ENCODE measurements around the gene PLA2G4D. TPM values are rescaled to one million over a fixed set of nuclear protein-coding genes. Genes with fewer than 3 reads are reported as not detected.

PLA2G4D gene
- total and polyA plus RNA-seq, 10 of the 15 experiments (the other 5 are each of a cell fraction or from before 2014, with no cell fraction given) = 0.03 TPM; not detected in 9

DNA sequence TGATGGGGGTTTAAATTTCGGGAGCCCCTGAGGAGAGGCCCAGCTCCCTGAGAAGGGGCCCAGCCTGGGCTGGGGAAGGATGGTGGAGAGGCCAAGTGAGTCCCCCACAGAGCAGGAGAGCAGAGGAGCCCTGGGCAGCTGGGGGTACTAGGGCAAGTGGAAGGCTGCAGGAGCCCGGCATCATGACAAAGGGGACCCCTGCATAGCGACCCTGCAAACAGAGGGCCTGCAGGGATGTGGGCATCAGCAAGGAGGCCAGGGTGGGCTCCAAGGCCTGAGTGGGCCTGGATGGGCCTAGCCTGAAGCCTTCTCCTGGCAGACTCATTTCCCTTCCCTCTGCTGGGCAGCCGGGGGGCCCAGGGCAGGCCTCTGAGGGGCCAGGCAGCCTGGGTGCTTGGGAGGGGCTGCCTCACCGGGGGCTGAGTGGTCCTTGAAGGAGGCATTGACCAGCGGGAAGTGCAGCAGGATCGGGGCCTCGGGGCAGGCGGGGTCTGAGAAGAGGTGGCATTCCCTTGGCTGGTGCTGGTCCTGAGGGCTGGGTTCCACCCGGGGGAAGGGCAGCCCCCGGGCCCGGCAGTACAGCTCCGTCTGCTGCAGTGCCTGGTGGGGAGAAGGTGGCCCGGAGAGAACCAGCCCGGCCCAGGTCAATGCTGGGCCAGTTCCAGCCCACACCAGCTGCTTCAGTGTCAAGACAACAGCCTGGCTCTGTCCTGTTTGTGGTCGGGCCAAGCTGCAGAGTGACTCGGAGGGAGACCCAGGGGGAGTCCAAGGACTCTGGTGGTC is 24.7 kb downstream of the PLA2G4D start (continued):
- TF ChIP-seq, protein P1, sequence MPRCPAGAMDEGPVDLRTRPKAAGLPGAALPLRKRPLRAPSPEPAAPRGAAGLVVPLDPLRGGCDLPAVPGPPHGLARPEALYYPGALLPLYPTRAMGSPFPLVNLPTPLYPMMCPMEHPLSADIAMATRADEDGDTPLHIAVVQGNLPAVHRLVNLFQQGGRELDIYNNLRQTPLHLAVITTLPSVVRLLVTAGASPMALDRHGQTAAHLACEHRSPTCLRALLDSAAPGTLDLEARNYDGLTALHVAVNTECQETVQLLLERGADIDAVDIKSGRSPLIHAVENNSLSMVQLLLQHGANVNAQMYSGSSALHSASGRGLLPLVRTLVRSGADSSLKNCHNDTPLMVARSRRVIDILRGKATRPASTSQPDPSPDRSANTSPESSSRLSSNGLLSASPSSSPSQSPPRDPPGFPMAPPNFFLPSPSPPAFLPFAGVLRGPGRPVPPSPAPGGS (IDR thresholded peaks at IDR 0.05; ENCODE audit: borderline replicate concordance, insufficient read depth, low read depth, low read length, poor library complexity, severe bottlenecking) = no peak
- TF ChIP-seq NR2F1 (conservative IDR thresholded peaks at IDR 0.05) = no peak
- TF ChIP-seq EGR1 (IDR thresholded peaks at IDR 0.05; ENCODE audit: borderline replicate concordance in 1 of 2, low read depth in 2 of 2, low read length in 2 of 2) = no peak

DNA sequence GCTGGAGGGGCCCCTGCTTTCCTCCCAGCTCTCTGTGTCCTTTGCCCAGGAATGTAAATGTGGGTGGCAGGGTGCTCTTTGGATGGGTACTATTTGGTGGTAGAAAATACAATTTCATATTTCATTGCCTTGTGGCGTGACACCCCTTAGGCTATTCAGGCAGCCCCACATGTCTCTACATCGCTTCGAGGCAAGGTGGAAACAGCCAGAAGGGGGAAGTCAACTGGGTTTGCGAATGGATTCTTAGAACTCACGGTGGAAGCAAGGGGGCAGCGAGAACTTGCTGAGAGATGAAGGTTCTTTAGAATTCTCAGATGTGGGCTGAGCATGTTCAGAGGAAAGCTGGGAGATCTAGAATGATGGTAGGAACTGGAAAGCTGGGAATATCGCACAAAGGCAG is 25.3 kb downstream of the PLA2G4D start:
- no peak overlapping the region for H3K27ac ChIP-seq (ENCODE audit: control insufficient read depth, insufficient read depth)
- no peak overlapping the region for H2AFZ ChIP-seq (ENCODE audit: control insufficient read depth, low read depth, low read length)
- ChIA-PET RAD21 (ENCODE audit: unreplicated experiment) (no interaction called here), SMC1A (ENCODE audit: uncharacterized antibody, unreplicated experiment) (no interaction called here), POLR2A (no interaction called here), CTCF (interaction anchor here (0.7 kb wide), 1 partner anchor 79 kb away, joined by 3 read pairs; no protein-coding TSS in a partner anchor)
- BruUV-seq (replicated peaks) = no TSS peak
- ATAC-seq = no peak
- 44% methylated on average over 7 of the region's 7 CpGs for WGBS (ENCODE audit: insufficient coverage, insufficient replicate concordance, low lambda C conversion rate, missing lambda C conversion rate)
- no peak overlapping the region for H3K4me3 ChIP-seq
- intact Hi-C loops (cut with micrococcal nuclease; ENCODE audit: unreplicated experiment) = no loop called here
- no peak for DNase-seq (ENCODE audit: low read depth, low spot score)
- H3K4me2 ChIP-seq (ENCODE audit: control insufficient read depth, insufficient read depth) = no peak overlapping the region
- no peaks in the 10 kb centered on the region for H3K9me3 ChIP-seq (replicated peaks; ENCODE audit: control insufficient read depth, insufficient read depth, low read length)
- no peak for FAIRE-seq
- in situ Hi-C loops (cut with MboI) = no loop called here
- no peaks in the 10 kb centered on the region for H4K20me1 ChIP-seq (ENCODE audit: control insufficient read depth, insufficient read depth)
- no peak overlapping the region for H3K9ac ChIP-seq (ENCODE audit: control insufficient read depth, insufficient read depth, low read length)
- no peaks in the 10 kb centered on the region for H3K79me2 ChIP-seq (ENCODE audit: control insufficient read depth, insufficient read depth, low read length)
- no peaks in the 10 kb centered on the region for H3K36me3 ChIP-seq (ENCODE audit: control insufficient read depth in 2 of 2, insufficient read depth in 2 of 2, low read length in 1 of 2)
- no peaks in the 10 kb centered on the region; a peak in 1 of 4 replicates for H3K27me3 ChIP-seq (replicated peaks in 1 of 2; ENCODE audit: control insufficient read depth in 2 of 2, insufficient read depth in 2 of 2, low read length in 1 of 2)
- TF ChIP-seq, protein P2, sequence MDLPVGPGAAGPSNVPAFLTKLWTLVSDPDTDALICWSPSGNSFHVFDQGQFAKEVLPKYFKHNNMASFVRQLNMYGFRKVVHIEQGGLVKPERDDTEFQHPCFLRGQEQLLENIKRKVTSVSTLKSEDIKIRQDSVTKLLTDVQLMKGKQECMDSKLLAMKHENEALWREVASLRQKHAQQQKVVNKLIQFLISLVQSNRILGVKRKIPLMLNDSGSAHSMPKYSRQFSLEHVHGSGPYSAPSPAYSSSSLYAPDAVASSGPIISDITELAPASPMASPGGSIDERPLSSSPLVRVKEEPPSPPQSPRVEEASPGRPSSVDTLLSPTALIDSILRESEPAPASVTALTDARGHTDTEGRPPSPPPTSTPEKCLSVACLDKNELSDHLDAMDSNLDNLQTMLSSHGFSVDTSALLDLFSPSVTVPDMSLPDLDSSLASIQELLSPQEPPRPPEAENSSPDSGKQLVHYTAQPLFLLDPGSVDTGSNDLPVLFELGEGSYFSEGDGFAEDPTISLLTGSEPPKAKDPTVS (IDR thresholded peaks at IDR 0.05; ENCODE audit: low read depth, low read length) = no peak
- TF ChIP-seq FOXK2 (IDR thresholded peaks at IDR 0.05) = no peak
- no peak for TF ChIP-seq CHD2 (IDR thresholded peaks at IDR 0.05; ENCODE audit: borderline replicate concordance, low read depth, low read length)
- TF ChIP-seq CBFB (IDR thresholded peaks at IDR 0.05; ENCODE audit: low read depth) = no peak
- no peak for TF ChIP-seq NBN (IDR thresholded peaks at IDR 0.05)
- TF ChIP-seq SIN3A (IDR thresholded peaks at IDR 0.05; ENCODE audit: low read depth, low read length) = no peak
- TF ChIP-seq, protein P3, sequence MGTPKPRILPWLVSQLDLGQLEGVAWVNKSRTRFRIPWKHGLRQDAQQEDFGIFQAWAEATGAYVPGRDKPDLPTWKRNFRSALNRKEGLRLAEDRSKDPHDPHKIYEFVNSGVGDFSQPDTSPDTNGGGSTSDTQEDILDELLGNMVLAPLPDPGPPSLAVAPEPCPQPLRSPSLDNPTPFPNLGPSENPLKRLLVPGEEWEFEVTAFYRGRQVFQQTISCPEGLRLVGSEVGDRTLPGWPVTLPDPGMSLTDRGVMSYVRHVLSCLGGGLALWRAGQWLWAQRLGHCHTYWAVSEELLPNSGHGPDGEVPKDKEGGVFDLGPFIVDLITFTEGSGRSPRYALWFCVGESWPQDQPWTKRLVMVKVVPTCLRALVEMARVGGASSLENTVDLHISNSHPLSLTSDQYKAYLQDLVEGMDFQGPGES (IDR thresholded peaks at IDR 0.05) = no peak
- H3K4me1 ChIP-seq (ENCODE audit: control insufficient read depth, insufficient read depth, low read length) = peaks cover 7% of the 10 kb centered on the region

Measured in GM12878 (cell line).